ENCODE results near the gene GRID2. TPM values are rescaled to one million over a fixed set of nuclear protein-coding genes. Genes with fewer than 3 reads are reported as not detected.
A peak's percentile ranks its signal among the peaks of the same experiment; 100 is the strongest.

Gene GRID2
- total RNA-seq, 1 donor from 2014 or later, result 0.17 TPM

- H3K27ac ChIP-seq, result no peak overlapping the region
- H3K4me2 ChIP-seq, result no peak overlapping the region
- H3K9ac ChIP-seq, result no peak overlapping the region
- no peak overlapping the region for H2AFZ ChIP-seq (replicated peaks)
- H3K9me3 ChIP-seq (ENCODE audit: low read depth), result no peaks in the 10 kb centered on the region
- H3K79me2 ChIP-seq (ENCODE audit: low read depth), result no peaks in the 10 kb centered on the region
- Mint-ChIP-seq H3K9me3 (no peaks in the 10 kb centered on the region), H3K4me1 (no peaks in the 10 kb centered on the region), H3K27me3 (ENCODE audit: insufficient read depth, low read depth) (no peaks in the 10 kb centered on the region), H3K27ac (no peak overlapping the region), H3K36me3 (no peaks in the 10 kb centered on the region), H3K4me3 (no peak overlapping the region)
- peaks cover 3% of the 10 kb centered on the region for H3K4me1 ChIP-seq
- H3K36me3 ChIP-seq, result no peaks in the 10 kb centered on the region
- H4K20me1 ChIP-seq (ENCODE audit: low read depth), result no peaks in the 10 kb centered on the region
- no peaks in the 10 kb centered on the region for H3K27me3 ChIP-seq
- H3K4me3 ChIP-seq, result no peak overlapping the region
- H3F3A ChIP-seq (ENCODE audit: low read depth), result no peaks in the 10 kb centered on the region
- TF ChIP-seq CTCF (IDR thresholded peaks at IDR 0.05), result no peak
- no peak for TF ChIP-seq EZH2phosphoT487 (IDR thresholded peaks at IDR 0.05)
- no peak for TF ChIP-seq EZH2 (IDR thresholded peaks at IDR 0.05)
- DNase-seq (ENCODE audit: low spot score), result no peak
Measured at GRCh38 chr4:93127489-93127888, 823.7 kb downstream of the GRID2 start.

- Histone ChIP-seq H2AFZ (replicated peaks) (peak overlapping the region; percentile 90), H4K20me1 (ENCODE audit: low read depth) (no peaks in the 10 kb centered on the region), H3K4me1 (peaks cover 10% of the 10 kb centered on the region), H3K36me3 (no peaks in the 10 kb centered on the region), H3K4me3 (no peak overlapping the region), H3K9me3 (ENCODE audit: low read depth) (no peaks in the 10 kb centered on the region), H3F3A (ENCODE audit: low read depth) (no peaks in the 10 kb centered on the region), H3K27me3 (no peaks in the 10 kb centered on the region), H3K4me2 (no peak overlapping the region), H3K27ac (no peak overlapping the region), H3K79me2 (ENCODE audit: low read depth) (no peaks in the 10 kb centered on the region), H3K9ac (no peak overlapping the region)
- Mint-ChIP-seq H3K4me1 (no peaks in the 10 kb centered on the region), H3K27ac (no peak overlapping the region), H3K9me3 (no peaks in the 10 kb centered on the region), H3K36me3 (no peaks in the 10 kb centered on the region), H3K27me3 (ENCODE audit: insufficient read depth, low read depth) (no peaks in the 10 kb centered on the region), H3K4me3 (no peak overlapping the region)
- TF ChIP-seq EZH2 (IDR thresholded peaks at IDR 0.05) (no peak), EZH2phosphoT487 (IDR thresholded peaks at IDR 0.05) (no peak), CTCF (IDR thresholded peaks at IDR 0.05) (no peak)
- DNase-seq (ENCODE audit: low spot score), result no peak
Measured at GRCh38 chr4:93132631-93133030, 828.9 kb downstream of the GRID2 start.

- TF ChIP-seq CTCF (IDR thresholded peaks at IDR 0.05) (no peak), EZH2 (IDR thresholded peaks at IDR 0.05) (no peak), EZH2phosphoT487 (IDR thresholded peaks at IDR 0.05) (no peak)
- H3K4me3 Mint-ChIP-seq, result no peak overlapping the region
- Histone ChIP-seq H2AFZ (replicated peaks) (peak overlapping the region; percentile 78), H3K27me3 (no peaks in the 10 kb centered on the region), H3K4me3 (no peak overlapping the region), H3K9ac (no peak overlapping the region), H3K36me3 (no peaks in the 10 kb centered on the region), H3F3A (ENCODE audit: low read depth) (peaks cover 8% of the 10 kb centered on the region), H4K20me1 (ENCODE audit: low read depth) (no peaks in the 10 kb centered on the region), H3K4me1 (peaks cover 14% of the 10 kb centered on the region), H3K79me2 (ENCODE audit: low read depth) (no peaks in the 10 kb centered on the region), H3K27ac (no peak overlapping the region), H3K4me2 (peak overlapping the region; percentile 4), H3K9me3 (ENCODE audit: low read depth) (no peaks in the 10 kb centered on the region)
- no peak overlapping the region for H3K27ac Mint-ChIP-seq
- no peaks in the 10 kb centered on the region for H3K36me3 Mint-ChIP-seq
- no peaks in the 10 kb centered on the region for H3K27me3 Mint-ChIP-seq (ENCODE audit: insufficient read depth, low read depth)
- peak; percentile 4 for DNase-seq (ENCODE audit: low spot score)
- no peaks in the 10 kb centered on the region for H3K9me3 Mint-ChIP-seq
- H3K4me1 Mint-ChIP-seq, result no peaks in the 10 kb centered on the region
Measured at GRCh38 chr4:93139118-93139517, 835.4 kb downstream of the GRID2 start.
